22Rv1 (cell line): ENCODE results near the gene PRAME.
"Not testable (repeated sequence)": the region's sequence is repeated elsewhere in the genome, so short reads cannot be mapped to it uniquely, and the experiment has no call there.

ENCODE experiments used
- H3K27ac ChIP-seq: fragments of 450-650 bp; 2 replicates; pipeline ENCODE4 v1.5.1; 2017
- ZFX ChIP-seq: fragments of 450-650 bp; IDR thresholded peaks from 2 replicates; pipeline ENCODE4 v1.6.1; 2017; ENCODE audit warnings: antibody characterized with exemption, borderline replicate concordance
- TF ChIP-seq, protein P1 (sequence below): fragments of 450-650 bp; IDR thresholded peaks from 2 replicates; pipeline ENCODE4 v1.5.1; 2017; ENCODE audit warnings: mild to moderate bottlenecking

The PRAME gene

DNA sequence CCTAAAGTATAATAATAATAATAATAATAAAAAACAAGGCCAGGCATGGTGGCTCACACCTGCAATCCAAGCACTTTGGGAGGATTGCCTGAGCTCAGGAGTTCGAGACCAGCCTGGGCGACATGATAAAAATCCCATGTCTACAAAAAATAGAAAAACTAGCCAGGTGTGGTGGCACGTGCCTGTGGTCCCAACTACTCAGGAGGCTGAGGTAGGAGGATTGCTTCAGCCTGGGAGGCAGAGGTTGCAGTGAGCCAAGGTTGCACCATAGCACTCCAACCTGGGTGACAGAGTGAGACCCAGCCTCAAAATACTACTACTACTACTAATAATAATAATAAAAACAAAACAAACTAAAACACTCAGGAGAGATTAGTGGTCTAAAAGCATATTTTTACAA lies 23.4 kb downstream of the PRAME start:
- no peak for TF ChIP-seq ZFX
- TF ChIP-seq, protein P1, sequence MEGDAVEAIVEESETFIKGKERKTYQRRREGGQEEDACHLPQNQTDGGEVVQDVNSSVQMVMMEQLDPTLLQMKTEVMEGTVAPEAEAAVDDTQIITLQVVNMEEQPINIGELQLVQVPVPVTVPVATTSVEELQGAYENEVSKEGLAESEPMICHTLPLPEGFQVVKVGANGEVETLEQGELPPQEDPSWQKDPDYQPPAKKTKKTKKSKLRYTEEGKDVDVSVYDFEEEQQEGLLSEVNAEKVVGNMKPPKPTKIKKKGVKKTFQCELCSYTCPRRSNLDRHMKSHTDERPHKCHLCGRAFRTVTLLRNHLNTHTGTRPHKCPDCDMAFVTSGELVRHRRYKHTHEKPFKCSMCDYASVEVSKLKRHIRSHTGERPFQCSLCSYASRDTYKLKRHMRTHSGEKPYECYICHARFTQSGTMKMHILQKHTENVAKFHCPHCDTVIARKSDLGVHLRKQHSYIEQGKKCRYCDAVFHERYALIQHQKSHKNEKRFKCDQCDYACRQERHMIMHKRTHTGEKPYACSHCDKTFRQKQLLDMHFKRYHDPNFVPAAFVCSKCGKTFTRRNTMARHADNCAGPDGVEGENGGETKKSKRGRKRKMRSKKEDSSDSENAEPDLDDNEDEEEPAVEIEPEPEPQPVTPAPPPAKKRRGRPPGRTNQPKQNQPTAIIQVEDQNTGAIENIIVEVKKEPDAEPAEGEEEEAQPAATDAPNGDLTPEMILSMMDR, result no peak
- no peak overlapping the region for H3K27ac ChIP-seq

DNA sequence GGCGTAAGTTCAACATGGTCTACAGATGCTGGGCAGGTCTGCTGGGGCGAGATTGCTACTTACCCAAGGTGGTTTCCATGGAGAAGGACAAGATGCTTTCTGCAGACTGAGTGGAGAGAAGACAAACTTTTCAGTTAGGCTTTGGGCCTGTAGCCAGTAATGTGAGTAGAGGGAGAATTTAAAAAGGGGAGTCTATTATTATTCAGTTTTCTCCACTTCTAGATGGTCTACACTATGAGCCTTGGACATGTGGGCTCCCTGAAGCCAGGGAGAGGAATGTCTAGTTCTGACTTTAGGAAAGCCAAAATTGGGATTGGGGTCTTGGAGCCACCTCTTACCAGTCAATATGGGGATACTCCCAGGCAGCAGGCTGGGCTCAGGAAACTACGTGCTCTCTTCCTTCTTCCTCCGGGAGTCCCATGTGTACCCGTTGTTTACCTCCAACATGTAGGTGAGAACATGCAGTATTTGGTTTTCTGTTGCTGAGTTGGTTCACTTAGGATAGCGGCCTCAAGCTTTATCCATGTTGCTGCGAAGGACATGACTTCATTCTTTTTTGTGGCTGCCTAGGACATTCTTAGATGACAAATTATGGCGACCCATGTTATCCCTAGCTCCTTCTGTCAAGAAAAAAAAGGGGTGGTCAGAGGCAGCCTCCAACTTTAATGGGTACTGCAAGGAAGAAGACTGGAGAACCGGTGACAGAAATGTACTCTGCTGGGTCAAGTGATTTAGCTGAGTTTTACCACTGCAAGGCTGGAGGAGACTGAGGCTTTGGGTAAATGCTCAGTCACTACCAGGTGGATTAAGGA lies 24.3 kb downstream of the PRAME start:
- no peak for TF ChIP-seq ZFX
- TF ChIP-seq, protein P1, result no peak
- H3K27ac ChIP-seq, result no peak overlapping the region

DNA sequence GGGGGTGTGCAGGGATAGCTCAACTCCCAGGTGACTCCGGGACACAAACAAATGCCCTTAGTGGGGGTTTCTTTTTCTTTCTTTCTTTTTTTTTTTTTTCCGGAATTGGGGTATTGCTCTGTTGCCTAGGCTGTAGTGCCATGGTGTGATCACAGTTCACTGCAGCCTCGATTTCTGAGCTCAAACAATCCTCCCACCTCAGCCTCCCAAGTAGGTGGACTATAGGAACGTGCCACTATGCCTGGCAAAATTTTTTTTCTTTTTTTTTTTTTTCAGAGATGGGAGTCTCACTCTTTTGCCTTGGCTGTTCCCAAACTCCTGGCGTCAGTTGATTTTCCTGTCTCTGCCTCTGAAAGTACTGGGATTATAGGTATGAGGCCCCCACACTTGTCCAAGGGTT lies 25.2 kb downstream of the PRAME start:
- no peak for TF ChIP-seq ZFX
- TF ChIP-seq, protein P1, result no peak
- H3K27ac ChIP-seq, result no peak overlapping the region

DNA sequence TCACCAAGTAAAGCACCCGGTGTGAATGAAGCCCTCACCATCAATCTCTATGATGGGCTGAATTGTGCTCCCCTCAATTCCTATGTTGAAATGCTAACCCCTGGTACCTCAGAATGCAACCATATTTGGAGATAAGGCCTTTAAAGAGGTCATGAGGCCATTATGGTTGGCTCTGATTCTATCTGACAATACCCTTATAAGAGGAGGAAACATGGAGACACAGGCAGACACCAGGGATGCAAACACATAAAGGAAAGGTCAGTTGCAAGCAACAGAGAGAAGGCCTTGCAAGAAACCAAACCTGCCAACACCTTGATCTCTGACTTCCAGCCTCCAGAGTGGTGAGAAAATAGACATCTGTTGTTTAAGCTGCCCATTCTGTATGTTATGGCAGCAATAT lies 25.6 kb downstream of the PRAME start:
- TF ChIP-seq ZFX, result no peak
- TF ChIP-seq, protein P1, result no peak
- H3K27ac ChIP-seq, result no peak overlapping the region

DNA sequence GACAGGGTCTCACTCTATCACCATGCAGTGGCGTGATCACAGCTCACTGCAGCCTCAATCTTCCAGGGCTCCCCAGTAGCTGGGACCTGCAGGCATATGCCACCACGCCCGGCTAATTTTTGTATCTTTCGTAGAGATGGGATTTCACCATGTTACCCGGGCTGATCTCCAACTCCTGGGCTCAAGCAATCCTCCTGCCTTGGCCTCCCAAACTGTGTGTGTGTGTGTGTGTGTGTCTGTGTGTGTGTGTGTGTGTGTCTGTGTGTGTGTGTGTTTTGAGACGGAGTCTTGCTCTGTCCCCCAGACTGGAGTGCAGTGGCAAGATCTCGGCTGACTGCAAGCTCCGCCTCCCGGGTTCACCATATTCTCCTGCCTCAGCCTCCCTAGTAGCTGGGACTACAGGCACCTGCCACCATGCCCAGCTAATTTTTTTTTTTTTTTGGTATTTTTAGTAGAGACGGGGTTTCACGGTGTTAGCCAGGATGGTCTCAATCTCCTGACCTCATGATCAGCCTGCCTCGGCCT lies 26.5 kb downstream of the PRAME start:
- not testable (repeated sequence) for H3K27ac ChIP-seq

DNA sequence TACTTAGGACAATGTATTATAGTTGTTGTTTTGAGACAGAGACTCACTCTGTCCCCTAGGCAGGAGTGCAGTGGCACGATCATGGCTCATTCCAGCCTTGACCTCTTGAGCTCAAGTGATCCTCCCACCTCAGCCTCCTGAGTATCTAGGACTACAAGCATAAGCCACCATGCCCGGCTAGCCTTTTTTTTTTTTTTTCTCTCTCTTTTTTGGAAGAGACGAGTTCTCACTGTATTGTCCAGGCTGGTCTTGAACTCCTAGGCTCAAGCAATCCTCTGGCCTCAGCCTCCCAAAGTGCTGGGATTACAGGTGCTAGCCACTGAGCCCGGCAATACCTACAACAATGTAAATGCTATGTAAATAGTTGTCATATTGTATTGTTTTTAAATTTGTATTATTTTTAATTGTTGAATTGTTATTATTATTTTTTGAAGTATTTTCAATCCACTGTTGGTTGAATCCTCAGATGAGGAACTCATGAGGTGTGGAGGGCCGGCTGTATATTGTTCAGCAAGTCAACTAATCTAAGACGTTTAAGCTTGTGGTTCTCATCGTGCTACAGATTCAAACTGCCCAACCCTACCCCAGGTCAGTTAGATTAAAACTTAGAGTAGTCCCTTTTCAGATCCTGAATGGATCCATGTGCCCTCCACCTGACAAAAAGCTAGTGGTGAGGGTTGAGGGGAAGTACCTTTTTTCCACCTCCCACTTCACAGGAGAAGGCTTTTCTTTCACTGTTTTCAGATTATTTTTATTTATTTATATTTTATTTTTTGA lies 27.1 kb downstream of the PRAME start:
- no peak for TF ChIP-seq ZFX
- TF ChIP-seq, protein P1, result no peak
- no peak overlapping the region for H3K27ac ChIP-seq

DNA sequence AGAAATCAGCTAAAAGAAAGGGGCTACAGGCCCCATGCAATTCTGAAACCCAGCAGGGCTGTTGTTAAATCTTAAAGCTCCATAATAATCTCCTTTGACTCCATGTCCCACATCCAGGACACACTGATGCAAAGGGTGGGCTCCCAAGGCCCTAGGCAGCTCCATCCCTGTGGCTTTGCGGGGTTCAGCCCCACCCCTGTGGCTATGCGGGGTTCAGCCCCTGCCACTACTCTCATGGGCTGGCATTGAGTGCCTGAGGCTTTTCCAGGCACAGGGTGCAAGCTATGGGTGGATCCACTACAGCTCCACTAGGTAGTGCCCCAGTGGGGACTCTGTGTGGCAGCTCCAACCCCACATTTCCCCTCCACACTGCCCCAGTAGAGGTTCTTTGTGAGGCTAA lies 30.3 kb downstream of the PRAME start:
- TF ChIP-seq ZFX, result no peak
- TF ChIP-seq, protein P1, result no peak
- no peak overlapping the region for H3K27ac ChIP-seq
